Panc1 (cell line): ENCODE results near the gene COPS2.

Experiments used
- CTCF ChIP-seq: fragments of 450-650 bp; IDR thresholded peaks from 2 replicates; pipeline ENCODE4 v1.5.1; 2017; ENCODE audit warnings: mild to moderate bottlenecking
- POLR2AphosphoS5 ChIP-seq: IDR thresholded peaks from 2 replicates; pipeline ENCODE4 v1.6.1; 2012; ENCODE audit warnings: mild to moderate bottlenecking, low read depth, low read length, moderate library complexity
- REST ChIP-seq, 2 experiments: IDR thresholded peaks; 2 replicates each; pipeline ENCODE4 v1.6.1; 2011 to 2012; ENCODE audit warnings: low read depth in 2 of 2, control low read depth in 1 of 2, low read length in 1 of 2, mild to moderate bottlenecking in 1 of 2, moderate library complexity in 1 of 2; ENCODE audit not compliant: insufficient read depth in 1 of 2
- SIN3A ChIP-seq: IDR thresholded peaks from 2 replicates; pipeline ENCODE4 v1.6.1; 2012; ENCODE audit warnings: low read depth, mild to moderate bottlenecking, low read length, moderate library complexity, borderline replicate concordance; ENCODE audit not compliant: insufficient read depth

GRCh38 chr15:49155110-49155833, at the start of gene COPS2:
- TF ChIP-seq CTCF (no peak), REST (IDR thresholded peaks at IDR 0.05; ENCODE audit: insufficient read depth in 1 of 2, low read depth in 2 of 2, low read length in 1 of 2) (0 out of 4 replicates have a peak, but pooled peaks of 1 of the 2 experiments have one; percentile 33), POLR2AphosphoS5 (peak; percentile 87), SIN3A (peak; percentile 96; the same call in 1 of the 2 replicates)
